Nephron (organoid): Measurements from ENCODE around the gene FMNL3.

Experiments used
- H3K27ac Mint-ChIP-seq, 3 experiments: 2 replicates each; pipeline ENCODE4 v1.8.0; 2020; ENCODE audit warnings: mixed read lengths in 3 of 3, mild to moderate bottlenecking in 2 of 3, moderate library complexity in 1 of 3
- H3K27me3 Mint-ChIP-seq: 2 replicates; pipeline ENCODE4 v1.8.0; 2021; ENCODE audit warnings: low read depth, mild to moderate bottlenecking, moderate library complexity, mixed read lengths
- H3K36me3 Mint-ChIP-seq: 2 replicates; pipeline ENCODE4 v1.8.0; 2020; ENCODE audit warnings: low read depth, mixed read lengths
- H3K4me1 Mint-ChIP-seq: 2 replicates; pipeline ENCODE4 v1.8.0; 2020; ENCODE audit warnings: mixed read lengths
- H3K4me3 Mint-ChIP-seq, 3 experiments: 2 replicates each; pipeline ENCODE4 v1.8.0; 2020; ENCODE audit warnings: mild to moderate bottlenecking in 3 of 3, mixed read lengths in 3 of 3, moderate library complexity in 2 of 3
- H3K9me3 Mint-ChIP-seq: 2 replicates; pipeline ENCODE4 v1.8.0; 2020; ENCODE audit warnings: mixed read lengths
- TF ChIP-seq, protein P1 (sequence below), 3 experiments: fragments of 200-600 bp; sonication (generic); IDR thresholded peaks; one replicate each; pipeline ENCODE4 v1.5.0; 2021; ENCODE audit warnings: antibody characterized with exemption in 3 of 3; ENCODE audit not compliant: unreplicated experiment in 3 of 3

Gene FMNL3

DNA sequence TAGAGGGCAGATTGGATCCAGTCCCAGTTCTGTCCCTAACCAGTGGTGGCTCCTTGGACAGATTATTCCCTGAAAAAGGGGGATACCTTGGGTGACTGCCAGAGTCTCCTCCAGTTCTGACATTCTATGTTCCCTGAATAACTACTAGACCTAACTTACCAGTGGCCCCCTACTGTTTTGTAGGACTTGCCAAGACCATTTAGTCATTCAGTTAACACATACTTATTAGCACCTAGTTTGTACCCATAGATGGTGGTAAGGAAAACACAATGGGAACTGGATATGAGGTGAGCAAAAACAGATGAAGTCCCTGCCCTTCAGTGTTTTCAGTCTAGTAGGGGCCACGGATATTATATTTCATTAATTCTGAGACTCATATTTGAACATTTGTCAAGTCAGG, 80.4 kb downstream of the FMNL3 start:
- H3K36me3 Mint-ChIP-seq = peaks cover 2% of the 10 kb centered on the region
- H3K27ac Mint-ChIP-seq = no peak overlapping the region
- H3K4me1 Mint-ChIP-seq = peaks cover 18% of the 10 kb centered on the region
- H3K4me3 Mint-ChIP-seq = no peak overlapping the region
- H3K27me3 Mint-ChIP-seq = peaks cover 3% of the 10 kb centered on the region
- TF ChIP-seq, protein P1, sequence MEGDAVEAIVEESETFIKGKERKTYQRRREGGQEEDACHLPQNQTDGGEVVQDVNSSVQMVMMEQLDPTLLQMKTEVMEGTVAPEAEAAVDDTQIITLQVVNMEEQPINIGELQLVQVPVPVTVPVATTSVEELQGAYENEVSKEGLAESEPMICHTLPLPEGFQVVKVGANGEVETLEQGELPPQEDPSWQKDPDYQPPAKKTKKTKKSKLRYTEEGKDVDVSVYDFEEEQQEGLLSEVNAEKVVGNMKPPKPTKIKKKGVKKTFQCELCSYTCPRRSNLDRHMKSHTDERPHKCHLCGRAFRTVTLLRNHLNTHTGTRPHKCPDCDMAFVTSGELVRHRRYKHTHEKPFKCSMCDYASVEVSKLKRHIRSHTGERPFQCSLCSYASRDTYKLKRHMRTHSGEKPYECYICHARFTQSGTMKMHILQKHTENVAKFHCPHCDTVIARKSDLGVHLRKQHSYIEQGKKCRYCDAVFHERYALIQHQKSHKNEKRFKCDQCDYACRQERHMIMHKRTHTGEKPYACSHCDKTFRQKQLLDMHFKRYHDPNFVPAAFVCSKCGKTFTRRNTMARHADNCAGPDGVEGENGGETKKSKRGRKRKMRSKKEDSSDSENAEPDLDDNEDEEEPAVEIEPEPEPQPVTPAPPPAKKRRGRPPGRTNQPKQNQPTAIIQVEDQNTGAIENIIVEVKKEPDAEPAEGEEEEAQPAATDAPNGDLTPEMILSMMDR (IDR thresholded peaks at IDR 0.05; ENCODE audit: unreplicated experiment in 3 of 3) = no peak
- H3K9me3 Mint-ChIP-seq = no peaks in the 10 kb centered on the region

DNA sequence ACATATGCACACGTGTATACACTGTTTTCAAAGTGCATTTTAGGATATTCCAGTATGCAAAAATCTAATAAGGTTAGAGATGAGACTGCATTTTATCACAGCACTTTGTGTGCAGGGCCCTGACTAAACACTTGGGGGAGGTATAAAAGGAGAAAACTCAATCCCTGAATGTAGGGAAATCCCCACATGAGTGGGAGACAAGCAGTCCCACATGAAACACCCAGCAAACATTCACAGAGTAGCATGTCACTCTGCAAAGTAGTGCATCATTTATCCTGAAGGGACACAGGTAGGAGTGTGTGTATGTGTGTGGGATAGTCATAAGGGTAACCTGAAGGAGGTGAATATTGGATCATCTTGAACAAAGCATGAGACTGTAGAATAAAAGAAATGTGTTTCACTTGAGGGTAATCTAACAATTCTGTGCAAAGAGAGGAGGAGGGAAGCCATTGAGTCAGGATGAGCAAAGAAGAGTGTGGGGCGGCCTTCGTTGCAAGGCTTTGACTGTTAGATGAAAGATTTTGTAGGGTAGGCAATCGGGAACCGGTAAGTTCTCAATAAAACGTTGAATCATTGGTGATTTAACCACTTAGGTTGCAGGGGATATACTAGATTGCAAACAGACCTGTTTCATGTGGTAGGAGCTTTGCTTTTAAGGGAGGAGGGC, 80.9 kb downstream of the FMNL3 start:
- TF ChIP-seq, protein P1 (IDR thresholded peaks at IDR 0.05; ENCODE audit: unreplicated experiment in 3 of 3) = no peak
- Mint-ChIP-seq H3K4me3 (no peak overlapping the region), H3K4me1 (peaks cover 22% of the 10 kb centered on the region), H3K27me3 (peaks cover 3% of the 10 kb centered on the region), H3K27ac (no peak overlapping the region), H3K9me3 (no peaks in the 10 kb centered on the region), H3K36me3 (no peaks in the 10 kb centered on the region)

DNA sequence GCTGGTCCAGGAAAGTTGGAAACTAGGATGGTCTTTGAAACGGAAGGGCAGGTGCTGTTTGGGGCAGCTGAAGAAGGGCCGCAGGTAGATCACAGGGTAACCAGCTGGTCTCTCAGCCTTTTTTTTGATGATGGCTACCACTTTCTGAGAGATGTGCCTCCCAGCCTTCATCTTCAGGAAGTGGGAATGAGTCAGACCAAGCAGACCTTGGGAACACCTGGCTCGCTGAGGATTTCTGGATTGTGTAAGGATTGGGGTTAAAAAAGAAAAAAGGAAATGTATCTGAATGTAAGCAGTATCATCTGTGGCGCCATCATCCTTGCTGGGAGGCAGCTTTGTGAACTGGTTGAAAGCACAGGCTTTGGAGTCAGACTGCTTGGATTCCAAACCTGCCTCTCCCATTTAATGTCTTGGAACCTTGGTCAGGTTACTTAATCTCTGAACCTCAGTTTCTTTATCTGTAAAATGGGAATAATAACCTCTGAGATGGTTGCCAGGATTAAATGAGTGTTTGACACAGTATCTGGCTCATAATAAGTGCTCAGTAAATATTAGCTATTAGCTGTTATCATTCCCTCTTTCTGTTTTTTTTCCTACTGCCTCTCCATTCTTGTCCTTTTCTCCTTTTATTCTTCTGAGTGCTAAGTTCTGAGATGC, 82.2 kb downstream of the FMNL3 start:
- Mint-ChIP-seq H3K36me3 (no peaks in the 10 kb centered on the region), H3K9me3 (no peaks in the 10 kb centered on the region), H3K27me3 (peaks cover 3% of the 10 kb centered on the region), H3K4me1 (peaks cover 26% of the 10 kb centered on the region), H3K27ac (peak overlapping the region in 2 of 3 experiments; percentile 86 to 91), H3K4me3 (peak overlapping the region; percentile 50 to 70 (median 54))
- TF ChIP-seq, protein P1 (IDR thresholded peaks at IDR 0.05; ENCODE audit: unreplicated experiment in 3 of 3) = no peak

DNA sequence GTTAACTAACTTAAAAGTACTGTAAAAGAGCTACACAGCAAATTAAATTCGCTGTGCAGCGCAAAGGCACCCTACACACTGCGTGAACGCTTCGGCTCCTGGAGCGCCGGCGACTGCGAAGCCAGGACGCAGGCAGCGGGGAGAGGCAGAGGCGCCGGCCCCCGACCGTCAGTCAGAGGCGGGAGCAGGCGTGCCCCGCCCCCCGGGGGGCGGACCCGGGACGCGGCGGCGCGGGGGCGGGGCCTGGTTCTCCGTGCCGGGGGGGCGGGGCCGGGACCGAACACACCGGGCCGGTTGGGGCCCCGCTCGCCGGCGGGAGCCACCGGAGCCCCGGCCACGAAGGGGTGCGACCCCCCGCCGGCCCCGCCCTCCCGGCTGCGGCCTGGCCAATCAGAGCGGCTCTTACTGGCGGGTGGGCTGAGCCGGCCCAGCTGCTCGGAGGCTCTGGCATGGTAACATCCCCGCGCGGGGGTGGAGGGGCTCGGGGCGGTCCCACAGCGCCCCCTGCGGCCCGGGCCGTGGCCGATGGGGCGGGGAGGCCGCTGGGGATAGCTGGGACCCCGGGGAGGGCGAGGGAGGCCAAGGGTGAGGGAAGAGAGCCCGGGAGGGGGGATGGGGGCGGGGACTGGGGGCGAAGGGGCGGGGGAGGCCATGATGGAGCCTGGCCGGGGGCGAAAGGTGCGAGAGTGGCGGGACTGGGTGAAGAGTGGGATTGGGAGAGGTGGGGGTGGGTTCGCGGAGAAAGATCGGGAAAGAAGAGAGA, 83.9 kb downstream of the FMNL3 start, which contains the start of gene PRPF40B:
Gene PRPF40B (plus strand): TSS at position 420 of the 763 bp plus-strand sequence. CDS start 30 bp downstream, at position 450.
- no peaks in the 10 kb centered on the region for H3K36me3 Mint-ChIP-seq
- H3K4me1 Mint-ChIP-seq = peaks cover 36% of the 10 kb centered on the region
- peaks cover 3% of the 10 kb centered on the region for H3K27me3 Mint-ChIP-seq
- H3K27ac Mint-ChIP-seq = peak within 1 kb of the TSS; percentile 90 to 95 (median 93)
- H3K4me3 Mint-ChIP-seq = peak within 1 kb of the TSS; percentile 89 to 93 (median 92)
- TF ChIP-seq, protein P1 (IDR thresholded peaks at IDR 0.05; ENCODE audit: unreplicated experiment in 3 of 3) = peak; percentile 44 to 57 (median 47)
- H3K9me3 Mint-ChIP-seq = no peaks in the 10 kb centered on the region

DNA sequence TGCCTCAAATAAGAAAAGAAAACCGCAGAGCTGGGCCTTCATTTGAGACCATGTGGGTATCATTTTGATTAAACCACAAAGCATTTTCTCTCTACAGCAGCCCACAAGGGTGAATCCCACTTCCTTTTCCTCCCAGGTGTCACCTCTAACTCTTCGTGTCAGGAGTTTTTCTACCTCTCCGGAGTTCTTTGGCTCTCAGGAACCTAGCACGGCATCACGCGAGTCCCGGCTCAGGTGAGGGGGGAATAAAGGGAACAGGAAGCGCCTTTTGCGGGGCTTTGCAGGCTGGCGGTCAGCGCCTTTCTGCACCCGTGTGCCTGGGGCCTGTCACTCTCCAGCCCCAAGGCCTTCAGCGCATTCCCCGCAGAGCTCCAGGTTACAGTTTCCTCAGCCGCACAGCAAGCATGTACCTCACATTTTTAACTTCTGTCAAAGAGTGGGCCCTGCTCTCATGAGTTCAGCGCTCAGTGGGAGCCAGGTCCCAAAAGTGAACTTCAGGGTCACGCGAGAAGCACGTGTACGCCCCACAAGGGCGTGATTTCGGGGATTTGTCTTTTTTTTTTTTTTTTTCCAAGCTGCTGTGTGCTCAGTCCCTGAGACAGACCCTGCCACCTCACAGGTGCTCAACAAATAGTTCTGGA, 84.6 kb downstream of the FMNL3 start:
- H3K4me3 Mint-ChIP-seq = peak overlapping the region; percentile 89 to 93 (median 92)
- H3K9me3 Mint-ChIP-seq = no peaks in the 10 kb centered on the region
- no peaks in the 10 kb centered on the region for H3K36me3 Mint-ChIP-seq
- H3K27ac Mint-ChIP-seq = peak overlapping the region; percentile 90 to 95 (median 93)
- TF ChIP-seq, protein P1 (IDR thresholded peaks at IDR 0.05; ENCODE audit: unreplicated experiment in 3 of 3) = no peak
- H3K27me3 Mint-ChIP-seq = peaks cover 3% of the 10 kb centered on the region
- peaks cover 38% of the 10 kb centered on the region for H3K4me1 Mint-ChIP-seq
